ENCODE data around the gene ATG7. TPM values are rescaled to one million over a fixed set of nuclear protein-coding genes. Genes with fewer than 3 reads are reported as not detected.

ATG7 gene
- polyA plus RNA-seq, 2 donors: 5.8 to 13.1 TPM

GRCh38 chr3:11304175-11304574 lies 32.0 kb downstream of the ATG7 start:
- WGBS, 2 donors: 92 to 95% methylated on average over 6 of the region's 6 CpGs
- peaks cover 13 to 27% of the 10 kb centered on the region in 2 donors for H3K36me3 ChIP-seq (ENCODE audit: control insufficient read depth in 2 of 2, insufficient read depth in 2 of 2, low read length in 1 of 2)
- H3K4me3 ChIP-seq (ENCODE audit: low read depth in 1 of 2, low read length in 2 of 2): no peak overlapping the region

DNA sequence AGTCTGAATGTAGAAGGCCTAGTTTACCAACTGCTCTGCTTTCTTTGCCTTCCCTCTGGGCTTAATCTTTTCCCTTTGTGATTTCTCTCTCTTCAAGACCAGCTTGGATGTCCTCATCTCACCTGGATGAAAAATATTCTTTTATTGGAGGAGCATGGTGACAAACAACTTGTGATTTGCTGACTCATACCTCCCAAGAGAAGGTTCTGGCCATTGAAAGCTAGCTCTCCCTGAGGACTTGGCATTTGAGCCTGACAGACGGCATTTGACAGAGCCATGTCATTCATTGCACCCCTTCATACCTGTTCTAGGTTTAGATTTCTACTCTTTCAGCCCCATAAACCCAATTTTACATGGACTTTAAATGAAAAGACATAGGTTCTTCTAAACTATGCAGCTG lies 33.3 kb downstream of the ATG7 start:
- Histone ChIP-seq H3K27ac (ENCODE audit: low read depth in 2 of 2, low read length in 1 of 2) (no peak overlapping the region), H3K27me3 (ENCODE audit: control insufficient read depth in 1 of 2, insufficient read depth in 2 of 2, low read length in 2 of 2) (no peaks in the 10 kb centered on the region), H3K4me3 (ENCODE audit: low read depth in 1 of 2, low read length in 2 of 2) (no peak overlapping the region), H3K9me3 (ENCODE audit: control insufficient read depth in 2 of 2, insufficient read depth in 1 of 2, low read depth in 1 of 2, low read length in 1 of 2) (no peaks in the 10 kb centered on the region), H3K36me3 (ENCODE audit: control insufficient read depth in 2 of 2, insufficient read depth in 2 of 2, low read length in 1 of 2) (peaks cover 14 to 25% of the 10 kb centered on the region in 2 donors), H3K4me1 (ENCODE audit: control insufficient read depth in 2 of 2, insufficient read depth in 2 of 2, low read length in 1 of 2) (no peaks in the 10 kb centered on the region)
- WGBS, 2 donors: 68 to 82% methylated on average over 1 of the region's 1 CpG

More at GRCh38 chr3:11304175-11304574, 32.0 kb downstream of the ATG7 start:
- H3K9me3 ChIP-seq (ENCODE audit: control insufficient read depth in 2 of 2, insufficient read depth in 1 of 2, low read depth in 1 of 2, low read length in 1 of 2): no peaks in the 10 kb centered on the region
- no peaks in the 10 kb centered on the region for H3K27me3 ChIP-seq (ENCODE audit: control insufficient read depth in 1 of 2, insufficient read depth in 2 of 2, low read length in 2 of 2)
- no peak overlapping the region for H3K27ac ChIP-seq (ENCODE audit: low read depth in 2 of 2, low read length in 1 of 2)
- no peaks in the 10 kb centered on the region for H3K4me1 ChIP-seq (ENCODE audit: control insufficient read depth in 2 of 2, insufficient read depth in 2 of 2, low read length in 1 of 2)

DNA sequence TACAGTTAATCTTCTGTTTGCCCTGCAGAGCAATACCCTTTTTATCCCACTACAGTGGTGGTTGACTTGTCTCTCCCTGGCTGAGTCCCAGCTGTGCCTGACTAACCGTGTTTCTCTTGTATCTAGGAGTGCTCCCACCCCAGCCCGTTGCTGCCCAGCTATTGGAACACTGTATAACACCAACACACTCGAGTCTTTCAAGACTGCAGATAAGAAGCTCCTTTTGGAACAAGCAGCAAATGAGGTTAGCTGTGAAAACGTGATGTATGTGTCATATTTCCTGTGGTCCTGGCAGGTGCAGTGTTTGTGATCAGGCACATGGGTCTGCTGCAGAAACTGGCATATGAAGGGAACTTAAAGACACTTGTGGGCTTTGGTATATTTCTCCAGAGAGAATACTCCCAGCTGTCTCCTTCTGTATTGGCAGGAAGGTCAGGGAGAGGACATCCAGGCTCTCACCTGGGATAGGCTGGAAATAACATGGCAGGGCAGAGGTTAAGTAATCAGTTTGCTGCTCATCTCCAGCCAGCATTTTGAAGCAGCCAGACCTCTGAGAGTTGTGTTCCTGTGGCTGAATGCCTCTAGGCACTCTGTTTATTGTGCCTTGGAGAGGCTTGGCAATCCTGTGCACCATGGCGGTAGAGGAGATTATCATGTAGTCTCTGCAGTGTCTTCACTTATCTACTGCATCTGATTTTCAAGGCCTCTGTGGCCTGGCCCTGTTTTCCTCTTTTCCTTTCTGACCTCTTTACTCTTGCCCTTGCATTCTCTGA lies 34.8 kb downstream of the ATG7 start:
- Histone ChIP-seq H3K4me3 (ENCODE audit: low read depth in 1 of 2, low read length in 2 of 2) (no peak overlapping the region), H3K4me1 (ENCODE audit: control insufficient read depth in 2 of 2, insufficient read depth in 2 of 2, low read length in 1 of 2) (no peaks in the 10 kb centered on the region), H3K27ac (ENCODE audit: low read depth in 2 of 2, low read length in 1 of 2) (no peak overlapping the region), H3K9me3 (ENCODE audit: control insufficient read depth in 2 of 2, insufficient read depth in 1 of 2, low read depth in 1 of 2, low read length in 1 of 2) (no peaks in the 10 kb centered on the region), H3K36me3 (ENCODE audit: control insufficient read depth in 2 of 2, insufficient read depth in 2 of 2, low read length in 1 of 2) (peaks cover 14 to 25% of the 10 kb centered on the region in 2 donors), H3K27me3 (ENCODE audit: control insufficient read depth in 1 of 2, insufficient read depth in 2 of 2, low read length in 2 of 2) (no peaks in the 10 kb centered on the region)
- 56 to 63% methylated on average over 5 of the region's 5 CpGs for WGBS, 2 donors

DNA sequence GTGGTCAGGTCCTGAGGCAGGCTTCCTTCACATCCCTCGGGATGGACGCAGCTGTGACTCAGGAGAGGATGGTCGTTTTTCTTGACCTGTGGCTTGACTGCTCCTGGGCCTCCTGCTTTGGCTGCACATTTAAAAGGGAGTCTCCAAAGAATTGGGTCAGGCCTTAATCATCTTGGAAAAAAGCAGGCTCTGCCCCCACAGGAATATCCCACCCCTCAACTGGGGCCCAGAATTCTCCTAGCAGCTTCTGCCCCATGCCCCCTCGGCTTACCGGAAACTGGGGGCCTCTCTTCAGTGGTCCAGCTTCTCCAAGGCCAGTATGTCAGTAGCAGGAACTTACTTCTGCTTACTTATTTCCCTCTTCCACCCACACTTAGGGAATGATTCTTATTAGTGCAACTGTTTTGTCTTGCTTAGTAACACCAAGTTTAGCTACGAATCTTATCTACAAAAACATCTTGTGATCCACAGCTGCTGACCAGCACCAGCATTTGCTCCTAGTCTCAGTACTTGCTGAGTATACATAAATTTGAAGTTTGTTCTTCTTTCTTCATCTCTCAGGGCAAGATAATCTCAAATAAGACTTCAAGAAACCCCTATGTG lies 35.7 kb downstream of the ATG7 start:
- Histone ChIP-seq H3K27ac (ENCODE audit: low read depth in 2 of 2, low read length in 1 of 2) (no peak overlapping the region), H3K4me1 (ENCODE audit: control insufficient read depth in 2 of 2, insufficient read depth in 2 of 2, low read length in 1 of 2) (no peaks in the 10 kb centered on the region), H3K4me3 (ENCODE audit: low read depth in 1 of 2, low read length in 2 of 2) (no peak overlapping the region), H3K27me3 (ENCODE audit: control insufficient read depth in 1 of 2, insufficient read depth in 2 of 2, low read length in 2 of 2) (no peaks in the 10 kb centered on the region), H3K36me3 (ENCODE audit: control insufficient read depth in 2 of 2, insufficient read depth in 2 of 2, low read length in 1 of 2) (peaks cover 14 to 25% of the 10 kb centered on the region in 2 donors), H3K9me3 (ENCODE audit: control insufficient read depth in 2 of 2, insufficient read depth in 1 of 2, low read depth in 1 of 2, low read length in 1 of 2) (no peaks in the 10 kb centered on the region)
- 75 to 79% methylated on average over 6 of the region's 6 CpGs for WGBS, 2 donors

DNA sequence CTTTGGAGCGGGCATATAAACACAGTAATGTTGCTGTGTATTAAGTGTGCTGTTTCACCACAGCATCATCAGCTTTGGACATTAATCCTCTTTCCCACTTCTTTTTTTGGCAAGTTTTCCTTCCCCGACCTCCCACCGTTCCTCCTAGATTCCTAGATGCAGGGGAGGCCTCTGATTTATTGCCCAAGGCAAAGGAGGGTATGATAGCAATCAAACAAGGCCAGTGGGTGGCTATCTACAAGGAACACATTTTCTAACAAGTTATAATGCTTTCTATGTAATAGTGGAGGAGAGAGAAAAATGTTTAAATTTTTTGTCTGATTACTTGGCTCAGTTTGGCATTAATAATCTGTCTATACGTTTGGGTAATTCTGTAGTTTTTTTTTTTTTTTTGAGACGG lies 38.1 kb downstream of the ATG7 start:
- Histone ChIP-seq H3K36me3 (ENCODE audit: control insufficient read depth in 2 of 2, insufficient read depth in 2 of 2, low read length in 1 of 2) (peaks cover 14 to 24% of the 10 kb centered on the region in 2 donors), H3K9me3 (ENCODE audit: control insufficient read depth in 2 of 2, insufficient read depth in 1 of 2, low read depth in 1 of 2, low read length in 1 of 2) (no peaks in the 10 kb centered on the region), H3K27ac (ENCODE audit: low read depth in 2 of 2, low read length in 1 of 2) (no peak overlapping the region), H3K4me3 (ENCODE audit: low read depth in 1 of 2, low read length in 2 of 2) (no peak overlapping the region), H3K27me3 (ENCODE audit: control insufficient read depth in 1 of 2, insufficient read depth in 2 of 2, low read length in 2 of 2) (no peaks in the 10 kb centered on the region), H3K4me1 (ENCODE audit: control insufficient read depth in 2 of 2, insufficient read depth in 2 of 2, low read length in 1 of 2) (no peaks in the 10 kb centered on the region)
- WGBS, 2 donors: 83 to 84% methylated on average over 5 of the region's 5 CpGs

GRCh38 chr3:11312166-11312565 lies 40.0 kb downstream of the ATG7 start:
- Histone ChIP-seq H3K27ac (ENCODE audit: low read depth in 2 of 2, low read length in 1 of 2) (no peak overlapping the region), H3K27me3 (ENCODE audit: control insufficient read depth in 1 of 2, insufficient read depth in 2 of 2, low read length in 2 of 2) (no peaks in the 10 kb centered on the region), H3K4me3 (ENCODE audit: low read depth in 1 of 2, low read length in 2 of 2) (no peak overlapping the region), H3K4me1 (ENCODE audit: control insufficient read depth in 2 of 2, insufficient read depth in 2 of 2, low read length in 1 of 2) (no peaks in the 10 kb centered on the region), H3K36me3 (ENCODE audit: control insufficient read depth in 2 of 2, insufficient read depth in 2 of 2, low read length in 1 of 2) (peaks cover 11 to 14% of the 10 kb centered on the region in 2 donors), H3K9me3 (ENCODE audit: control insufficient read depth in 2 of 2, insufficient read depth in 1 of 2, low read depth in 1 of 2, low read length in 1 of 2) (no peaks in the 10 kb centered on the region)
- 90 to 92% methylated on average over 5 of the region's 5 CpGs for WGBS, 2 donors

DNA sequence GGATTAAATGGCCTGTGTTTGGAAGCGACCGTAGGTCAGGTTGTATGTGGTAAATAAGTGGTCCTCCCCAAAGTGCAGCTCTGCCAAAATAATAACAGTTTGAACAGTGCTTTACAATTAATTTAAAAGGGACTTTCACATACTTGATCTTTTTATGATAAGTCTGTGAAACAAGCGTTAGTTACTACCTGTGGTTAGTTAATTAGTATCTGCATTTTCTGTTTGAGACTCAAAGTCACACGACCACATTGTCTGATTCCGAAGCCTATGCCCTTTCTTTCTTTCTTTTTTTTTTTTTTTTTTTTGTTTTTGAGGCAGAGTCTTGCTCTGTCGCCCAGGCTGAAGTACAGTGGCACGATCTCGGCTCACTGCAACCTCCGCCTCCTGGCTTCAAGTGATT lies 45.1 kb downstream of the ATG7 start:
- 76 to 81% methylated on average over 9 of the region's 9 CpGs for WGBS, 2 donors
- H3K27ac ChIP-seq (ENCODE audit: low read depth in 2 of 2, low read length in 1 of 2): no peak overlapping the region
- H3K27me3 ChIP-seq (ENCODE audit: control insufficient read depth in 1 of 2, insufficient read depth in 2 of 2, low read length in 2 of 2): no peaks in the 10 kb centered on the region
- peaks cover 12 to 17% of the 10 kb centered on the region in 2 donors for H3K36me3 ChIP-seq (ENCODE audit: control insufficient read depth in 2 of 2, insufficient read depth in 2 of 2, low read length in 1 of 2)
- H3K4me3 ChIP-seq (ENCODE audit: low read depth in 1 of 2, low read length in 2 of 2): no peak overlapping the region
- no peaks in the 10 kb centered on the region for H3K9me3 ChIP-seq (ENCODE audit: control insufficient read depth in 2 of 2, insufficient read depth in 1 of 2, low read depth in 1 of 2, low read length in 1 of 2)
- no peaks in the 10 kb centered on the region for H3K4me1 ChIP-seq (ENCODE audit: control insufficient read depth in 2 of 2, insufficient read depth in 2 of 2, low read length in 1 of 2)

DNA sequence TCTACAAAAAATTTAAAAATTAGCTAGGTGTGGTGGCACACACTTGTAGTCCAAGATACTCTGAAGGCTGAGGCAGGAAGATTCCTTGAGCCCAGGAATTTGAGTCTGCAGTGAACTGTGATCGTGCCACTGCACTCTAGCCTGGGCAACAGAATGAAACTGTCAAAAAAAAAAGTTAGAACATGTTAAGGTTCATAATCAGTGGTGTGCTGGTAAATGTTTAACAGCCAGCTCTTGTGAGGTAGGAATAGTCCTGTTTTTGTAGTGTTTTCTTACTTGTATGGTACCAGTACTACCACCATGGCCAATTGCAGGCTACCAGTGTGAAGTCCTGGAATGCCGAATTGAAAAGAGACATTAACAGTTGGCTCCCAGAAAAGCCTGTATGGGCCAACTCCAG lies 50.7 kb downstream of the ATG7 start:
- no peak overlapping the region for H3K27ac ChIP-seq (ENCODE audit: low read depth in 2 of 2, low read length in 1 of 2)
- H3K4me1 ChIP-seq (ENCODE audit: control insufficient read depth in 2 of 2, insufficient read depth in 2 of 2, low read length in 1 of 2): no peaks in the 10 kb centered on the region
- H3K9me3 ChIP-seq (ENCODE audit: control insufficient read depth in 2 of 2, insufficient read depth in 1 of 2, low read depth in 1 of 2, low read length in 1 of 2): no peaks in the 10 kb centered on the region
- no peaks in the 10 kb centered on the region for H3K27me3 ChIP-seq (ENCODE audit: control insufficient read depth in 1 of 2, insufficient read depth in 2 of 2, low read length in 2 of 2)
- H3K36me3 ChIP-seq (ENCODE audit: control insufficient read depth in 2 of 2, insufficient read depth in 2 of 2, low read length in 1 of 2): peaks cover 16 to 18% of the 10 kb centered on the region in 2 donors
- WGBS, 2 donors: 80 to 89% methylated on average over 2 of the region's 2 CpGs
- H3K4me3 ChIP-seq (ENCODE audit: low read depth in 1 of 2, low read length in 2 of 2): no peak overlapping the region

GRCh38 chr3:11323813-11324212 lies 51.6 kb downstream of the ATG7 start:
- H3K9me3 ChIP-seq (ENCODE audit: control insufficient read depth in 2 of 2, insufficient read depth in 1 of 2, low read depth in 1 of 2, low read length in 1 of 2): no peaks in the 10 kb centered on the region
- H3K27me3 ChIP-seq (ENCODE audit: control insufficient read depth in 1 of 2, insufficient read depth in 2 of 2, low read length in 2 of 2): no peaks in the 10 kb centered on the region
- no peak overlapping the region for H3K27ac ChIP-seq (ENCODE audit: low read depth in 2 of 2, low read length in 1 of 2)
- H3K36me3 ChIP-seq (ENCODE audit: control insufficient read depth in 2 of 2, insufficient read depth in 2 of 2, low read length in 1 of 2): peaks cover 13 to 15% of the 10 kb centered on the region in 2 donors
- WGBS, 2 donors: 52 to 58% methylated on average over 3 of the region's 3 CpGs
- H3K4me3 ChIP-seq (ENCODE audit: low read depth in 1 of 2, low read length in 2 of 2): no peak overlapping the region
- no peaks in the 10 kb centered on the region for H3K4me1 ChIP-seq (ENCODE audit: control insufficient read depth in 2 of 2, insufficient read depth in 2 of 2, low read length in 1 of 2)

- peaks cover 2 to 6% of the 10 kb centered on the region in 2 donors for H3K36me3 ChIP-seq (ENCODE audit: control insufficient read depth in 2 of 2, insufficient read depth in 2 of 2, low read length in 1 of 2)
Measured at GRCh38 chr3:11327619-11328018, 55.4 kb downstream of the ATG7 start.

More at GRCh38 chr3:11327619-11328018, 55.4 kb downstream of the ATG7 start:
- no peaks in the 10 kb centered on the region for H3K27me3 ChIP-seq (ENCODE audit: control insufficient read depth in 1 of 2, insufficient read depth in 2 of 2, low read length in 2 of 2)
- H3K27ac ChIP-seq (ENCODE audit: low read depth in 2 of 2, low read length in 1 of 2): no peak overlapping the region
- WGBS, 2 donors: 93 to 95% methylated on average over 3 of the region's 3 CpGs
- H3K4me3 ChIP-seq (ENCODE audit: low read depth in 1 of 2, low read length in 2 of 2): no peak overlapping the region
- H3K4me1 ChIP-seq (ENCODE audit: control insufficient read depth in 2 of 2, insufficient read depth in 2 of 2, low read length in 1 of 2): no peaks in the 10 kb centered on the region
- H3K9me3 ChIP-seq (ENCODE audit: control insufficient read depth in 2 of 2, insufficient read depth in 1 of 2, low read depth in 1 of 2, low read length in 1 of 2): no peaks in the 10 kb centered on the region
